22Rv1 (cell line): ENCODE measurements around the gene KDM3B.
A peak's percentile ranks its signal among the peaks of the same experiment; 100 is the strongest.
"Not testable (repeated sequence)": the region's sequence is repeated elsewhere in the genome, so short reads cannot be mapped to it uniquely, and the experiment has no call there.

Source experiments
- H3K27ac ChIP-seq: fragments of 450-650 bp; 2 replicates; pipeline ENCODE4 v1.5.1; 2017
- CTCF ChIP-seq: fragments of 450-650 bp; IDR thresholded peaks from 2 replicates; pipeline ENCODE4 v1.5.1; 2017; ENCODE audit warnings: mild to moderate bottlenecking
- ZFX ChIP-seq: fragments of 450-650 bp; IDR thresholded peaks from 2 replicates; pipeline ENCODE4 v1.6.1; 2017; ENCODE audit warnings: antibody characterized with exemption, borderline replicate concordance

Gene KDM3B

GRCh38 chr5:138352071-138352721 is at the start of gene KDM3B:
Gene KDM3B, plus strand, starts transcription at chr5:138352685. Its CDS starts 111 bp downstream, at chr5:138352796.
- TF ChIP-seq CTCF (peak; percentile 100), ZFX (no peak)
- H3K27ac ChIP-seq, result peak within 1 kb of the TSS; percentile 81

GRCh38 chr5:138303372-138303771 is 49.1 kb upstream of the KDM3B start:
- no peak for TF ChIP-seq CTCF
- no peak overlapping the region for H3K27ac ChIP-seq

- no peak overlapping the region for H3K27ac ChIP-seq
- TF ChIP-seq ZFX, result no peak
These were observed 46.7 kb upstream of the KDM3B start for GRCh38 chr5:138305797-138306196.

GRCh38 chr5:138315751-138316278 is 36.7 kb upstream of the KDM3B start:
- TF ChIP-seq ZFX, result no peak
- TF ChIP-seq CTCF, result no peak

GRCh38 chr5:138316355-138316754 is 36.1 kb upstream of the KDM3B start:
- H3K27ac ChIP-seq, result no peak overlapping the region

More at GRCh38 chr5:138315751-138316278, 36.7 kb upstream of the KDM3B start:
- H3K27ac ChIP-seq, result no peak overlapping the region

GRCh38 chr5:138318211-138318610 is 34.3 kb upstream of the KDM3B start:
- H3K27ac ChIP-seq, result not testable (repeated sequence)

More at GRCh38 chr5:138316355-138316754, 36.1 kb upstream of the KDM3B start:
- TF ChIP-seq CTCF (no peak), ZFX (no peak)

GRCh38 chr5:138330813-138331448 is 21.6 kb upstream of the KDM3B start:
- TF ChIP-seq ZFX, result no peak
- TF ChIP-seq CTCF, result no peak
- peak overlapping the region; percentile 81 for H3K27ac ChIP-seq
